ENCODE measurements around the gene P2RX1.

The P2RX1 gene

GRCh38 chr17:3848229-3848835 is 67.9 kb downstream of the P2RX1 start:
- peak; percentile 21 to 31 for DNase-seq

DNA sequence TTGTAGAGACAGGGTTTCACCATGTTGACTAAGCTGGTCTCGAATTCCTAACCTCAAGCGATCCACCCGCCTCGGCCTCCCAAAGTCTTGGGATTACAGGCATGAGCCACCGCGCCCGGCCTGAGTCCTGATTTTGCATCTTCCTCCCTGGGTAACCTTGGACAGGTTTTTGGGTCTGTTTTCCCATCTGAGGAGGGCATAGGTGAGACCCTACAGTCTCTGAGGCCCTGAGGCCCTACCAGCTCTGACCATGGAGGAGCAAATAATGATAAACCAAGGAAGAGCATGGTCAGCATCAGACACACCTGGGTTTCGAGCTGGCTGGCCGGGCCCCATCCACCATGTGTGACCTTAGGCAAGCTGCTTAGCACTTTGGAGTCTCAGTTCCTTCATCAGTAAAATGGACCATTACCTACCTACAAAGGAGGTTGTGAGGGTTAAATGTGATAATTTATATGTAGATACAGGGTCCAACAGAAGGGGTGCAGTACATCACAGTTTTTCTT is 69.0 kb downstream of the P2RX1 start:
- DNase-seq: no peak
